GM12891 (cell line): Measurements from ENCODE around the gene FHDC1.

Experiments
- PAX5 ChIP-seq: IDR thresholded peaks from 2 replicates; pipeline ENCODE4 v1.6.1; 2011; ENCODE audit warnings: low read length, moderate library complexity, mild to moderate bottlenecking; ENCODE audit not compliant: insufficient read depth, severe bottlenecking
- POLR2A ChIP-seq: IDR thresholded peaks from 2 replicates; pipeline ENCODE4 v1.6.1; 2011; ENCODE audit warnings: low read depth, low read length, control low read depth
- POLR2AphosphoS5 ChIP-seq: IDR thresholded peaks from 2 replicates; pipeline ENCODE4 v1.6.1; 2011; ENCODE audit warnings: low read depth, low read length, control low read depth
- POU2F2 ChIP-seq: IDR thresholded peaks from 2 replicates; pipeline ENCODE4 v1.6.1; 2011; ENCODE audit warnings: low read depth, mild to moderate bottlenecking, control low read depth, low read length, moderate library complexity
- SPI1 ChIP-seq: IDR thresholded peaks from 2 replicates; pipeline ENCODE4 v1.6.1; 2011; ENCODE audit warnings: low read depth, low read length, control low read depth

DNA sequence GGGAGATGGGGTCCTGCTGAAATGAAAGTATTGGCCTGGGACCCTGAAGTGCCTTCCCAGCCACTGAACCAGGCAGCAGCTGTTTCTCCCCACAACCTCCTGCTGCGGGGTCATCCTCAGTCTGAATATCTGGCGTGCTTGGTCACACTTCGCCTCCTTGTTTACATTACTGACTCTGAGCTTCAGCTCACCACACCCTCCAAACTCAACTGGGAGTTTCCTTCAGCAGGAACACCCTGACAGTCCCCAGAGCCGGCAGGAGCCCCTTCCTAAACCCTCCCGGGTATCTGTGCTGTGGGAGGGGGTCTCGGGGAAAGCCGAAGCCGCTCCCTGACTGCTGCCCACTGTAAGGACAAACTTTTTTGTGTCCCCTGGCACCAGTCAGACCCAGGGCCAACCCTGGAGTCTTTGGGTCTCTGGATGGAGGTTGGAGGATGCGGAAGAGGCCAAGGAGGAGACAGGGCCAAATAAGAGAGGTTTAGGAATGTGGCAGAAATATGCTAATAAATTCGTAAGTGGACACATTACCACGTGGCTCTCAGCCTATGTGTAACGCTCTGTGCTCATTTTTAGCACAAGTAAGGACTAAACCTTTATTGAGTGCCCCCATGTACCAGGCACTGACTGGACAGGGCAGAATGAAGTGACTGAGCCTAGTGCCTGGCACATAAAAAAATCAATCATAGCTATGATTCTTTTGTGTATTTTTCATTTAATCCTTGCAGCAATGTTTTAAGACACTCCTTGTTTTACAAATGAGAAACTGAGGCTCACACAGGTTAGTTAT, 20.7 kb downstream of the FHDC1 start:
- TF ChIP-seq POLR2A (no peak), POLR2AphosphoS5 (no peak), SPI1 (no peak), POU2F2 (no peak), PAX5 (no peak)
